Hematopoietic multipotent progenitor cell treated with erythropoietin and hydrocortisone succinate and interleukin-3 and kit ligand, for 17 days (in vitro differentiated cells): ENCODE measurements around the gene BRICD5.
"Not testable (repeated sequence)": the region's sequence is repeated elsewhere in the genome, so short reads cannot be mapped to it uniquely, and the experiment has no call there.

Source experiments
- DNase-seq: peaks from one replicate; pipeline ENCODE4 v3.0.0-alpha.2; 2015; ENCODE audit warnings: low spot score

Gene BRICD5

GRCh38 chr16:2210386-2211365 lies at the start of gene BRICD5:
TSS of gene BRICD5 (minus strand) at chr16:2210863. CDS start at chr16:2210833, 30 bp downstream.
- DNase-seq = no peak

GRCh38 chr16:2260250-2260649 lies 49.6 kb upstream of the BRICD5 start:
- no peak for DNase-seq

- DNase-seq = not testable (repeated sequence)
Measured at GRCh38 chr16:2258530-2258929, 47.9 kb upstream of the BRICD5 start.

- DNase-seq = no peak
Measured at GRCh38 chr16:2257726-2258125, 47.1 kb upstream of the BRICD5 start.

GRCh38 chr16:2256531-2257140 lies 46.0 kb upstream of the BRICD5 start:
- DNase-seq = no peak

GRCh38 chr16:2253293-2253692 lies 42.6 kb upstream of the BRICD5 start:
- no peak for DNase-seq

- no peak for DNase-seq
Measured at GRCh38 chr16:2252806-2253148, 42.1 kb upstream of the BRICD5 start.

GRCh38 chr16:2251296-2252111 lies 40.8 kb upstream of the BRICD5 start, which contains the start of gene ECI1:
TSS of gene ECI1 (minus strand) at chr16:2251587. CDS start at chr16:2251566, 21 bp downstream.
- peak; percentile 89 for DNase-seq

GRCh38 chr16:2250652-2251295 lies 40.1 kb upstream of the BRICD5 start:
- DNase-seq = peak; percentile 37

- no peak for DNase-seq
Measured at GRCh38 chr16:2246301-2246885, 35.7 kb upstream of the BRICD5 start.

- DNase-seq = no peak
Measured at GRCh38 chr16:2244926-2245795, 34.5 kb upstream of the BRICD5 start.

GRCh38 chr16:2244301-2244700 lies 33.6 kb upstream of the BRICD5 start:
- no peak for DNase-seq

GRCh38 chr16:2243781-2244180 lies 33.1 kb upstream of the BRICD5 start:
- no peak for DNase-seq

GRCh38 chr16:2243031-2243528 lies 32.4 kb upstream of the BRICD5 start:
- no peak for DNase-seq

- no peak for DNase-seq
Measured at GRCh38 chr16:2242598-2242997, 31.9 kb upstream of the BRICD5 start.

- DNase-seq = not testable (repeated sequence)
Measured at GRCh38 chr16:2240331-2240730, 29.7 kb upstream of the BRICD5 start.

GRCh38 chr16:2238838-2239675 lies 28.4 kb upstream of the BRICD5 start:
- no peak for DNase-seq

GRCh38 chr16:2238150-2238837 lies 27.6 kb upstream of the BRICD5 start:
- DNase-seq = no peak
